IPS-NIHi11 (cell line): ENCODE data around the gene NEK7.
"Not testable (repeated sequence)": the region's sequence is repeated elsewhere in the genome, so short reads cannot be mapped to it uniquely, and the experiment has no call there.

ENCODE experiments used
- DNase-seq: peaks from one replicate; pipeline ENCODE4 v3.0.0; 2012; ENCODE audit warnings: mixed read lengths, low spot score

Gene NEK7

DNA sequence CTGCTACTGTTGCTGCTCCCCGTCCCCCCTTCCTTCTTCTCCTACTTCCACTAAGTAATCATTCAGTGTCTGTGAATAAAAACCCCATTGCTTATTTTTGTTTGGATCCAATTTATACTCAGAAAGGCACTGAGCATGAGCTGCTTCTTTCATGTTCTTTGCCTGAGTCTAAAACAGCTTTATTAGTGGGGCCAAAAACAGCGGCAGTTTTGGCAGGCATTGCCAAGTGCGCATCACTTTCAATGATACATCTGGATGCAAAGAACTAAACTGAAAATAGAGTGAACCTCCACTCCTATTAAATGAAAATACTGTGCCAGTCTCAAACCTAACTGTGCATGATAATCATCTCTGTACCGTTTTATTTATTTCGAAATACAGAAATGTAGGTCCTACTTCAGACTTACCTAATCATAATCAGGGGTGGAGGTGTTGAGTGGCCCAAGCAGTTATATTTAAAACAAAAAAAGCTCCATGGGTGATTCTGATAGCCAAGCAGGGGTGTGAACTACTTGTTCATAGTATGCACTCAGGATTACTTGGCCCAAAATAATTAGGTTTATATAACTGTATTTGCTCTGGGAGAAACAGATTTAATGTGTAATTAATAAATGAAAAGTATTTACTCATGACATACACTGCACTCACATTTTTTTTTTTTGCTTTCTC lies 48.4 kb downstream of the NEK7 start:
- no peak for DNase-seq

DNA sequence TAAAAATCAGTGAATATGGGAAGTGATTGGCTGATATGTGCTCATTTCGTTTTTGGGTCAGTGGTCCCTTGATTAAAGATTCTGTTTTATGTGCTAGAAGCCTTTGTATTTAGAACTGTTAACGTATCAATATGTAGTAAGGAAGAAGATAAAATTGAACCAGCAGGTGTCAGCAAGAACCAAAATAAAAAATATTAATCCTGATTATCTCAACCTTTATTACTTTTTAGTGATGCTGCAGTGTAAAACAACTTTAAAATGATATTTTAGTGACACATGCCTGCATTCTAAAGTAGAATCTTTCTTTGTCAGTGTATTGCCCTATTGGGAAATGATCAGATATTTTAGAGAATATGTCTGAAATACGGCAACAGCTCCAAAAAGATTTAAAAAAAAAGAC lies 49.5 kb downstream of the NEK7 start:
- no peak for DNase-seq

DNA sequence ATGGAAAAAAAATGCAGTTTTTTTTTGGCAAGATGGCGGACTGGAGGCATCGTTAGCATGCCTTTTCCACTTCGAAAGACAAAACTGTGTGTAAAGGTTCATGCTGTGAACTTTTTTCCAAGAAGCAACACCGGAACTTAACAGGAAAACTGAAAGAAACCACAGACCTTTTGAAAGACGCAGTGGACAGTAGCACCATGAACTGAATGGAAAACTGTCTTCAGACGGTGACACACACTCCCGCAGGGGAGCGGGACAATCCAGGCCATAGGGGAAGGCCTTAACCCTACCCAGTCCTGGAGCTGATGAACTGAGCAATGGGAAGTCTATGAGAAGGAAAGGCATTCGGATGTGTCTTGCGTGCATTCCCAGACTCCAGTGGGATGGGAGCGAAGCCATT lies 54.9 kb downstream of the NEK7 start:
- DNase-seq = no peak

DNA sequence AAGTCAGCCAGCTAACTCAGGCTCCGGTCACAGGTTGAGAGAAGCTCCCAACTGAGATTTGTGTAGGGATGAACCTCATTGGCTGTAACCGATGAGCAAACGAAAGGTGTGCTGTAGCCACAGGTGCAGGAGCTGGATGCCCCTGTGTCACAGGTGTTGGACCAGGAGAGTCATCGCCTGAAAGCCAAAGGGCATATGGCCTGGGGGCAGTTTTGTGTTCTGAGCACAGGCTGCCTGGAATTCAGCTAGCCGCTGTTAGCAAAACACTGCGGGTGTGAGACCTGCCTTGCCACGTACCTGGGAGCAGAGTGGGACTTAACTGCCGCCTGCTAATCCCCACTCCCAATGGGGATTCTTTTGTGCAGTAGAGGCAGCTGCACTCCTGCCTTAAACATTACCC lies 55.3 kb downstream of the NEK7 start:
- DNase-seq = no peak

DNA sequence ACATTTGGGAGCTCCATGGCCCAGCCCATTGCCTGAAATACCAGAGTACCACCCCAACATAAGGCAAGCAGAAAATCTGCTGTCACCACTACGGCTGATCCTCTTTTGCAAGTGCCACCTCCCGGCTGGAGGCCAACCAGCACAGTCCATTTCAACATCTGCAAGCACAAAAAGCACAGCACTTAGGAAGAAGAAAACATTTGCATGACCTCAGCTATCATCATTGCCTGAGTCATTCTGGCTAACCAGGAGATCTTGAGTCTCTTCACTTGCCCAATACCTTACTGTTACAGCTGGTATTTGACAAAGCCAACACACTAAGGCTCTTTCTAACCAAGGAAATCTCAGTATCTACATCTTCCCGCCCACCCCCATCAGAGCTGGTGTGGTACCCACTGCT lies 55.9 kb downstream of the NEK7 start:
- DNase-seq = no peak

DNA sequence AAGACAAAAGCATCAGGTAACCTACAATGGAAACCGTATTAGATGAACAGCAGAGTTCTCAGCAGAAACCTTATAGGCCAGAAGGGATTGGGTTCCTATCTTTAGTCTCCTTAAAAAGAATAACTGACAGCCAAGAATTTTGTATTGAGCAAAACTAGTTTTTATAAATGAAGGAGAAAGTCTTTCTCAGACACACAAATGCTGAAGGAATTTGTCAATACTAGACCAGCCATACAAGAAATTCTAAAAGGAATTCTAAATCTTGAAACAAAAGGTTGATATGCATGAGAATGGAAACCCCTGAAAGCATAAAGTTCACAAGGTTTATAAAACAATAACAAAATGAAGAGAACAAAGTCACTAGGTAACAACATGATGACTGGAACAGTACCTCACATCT lies 58.1 kb downstream of the NEK7 start:
- DNase-seq = no peak

DNA sequence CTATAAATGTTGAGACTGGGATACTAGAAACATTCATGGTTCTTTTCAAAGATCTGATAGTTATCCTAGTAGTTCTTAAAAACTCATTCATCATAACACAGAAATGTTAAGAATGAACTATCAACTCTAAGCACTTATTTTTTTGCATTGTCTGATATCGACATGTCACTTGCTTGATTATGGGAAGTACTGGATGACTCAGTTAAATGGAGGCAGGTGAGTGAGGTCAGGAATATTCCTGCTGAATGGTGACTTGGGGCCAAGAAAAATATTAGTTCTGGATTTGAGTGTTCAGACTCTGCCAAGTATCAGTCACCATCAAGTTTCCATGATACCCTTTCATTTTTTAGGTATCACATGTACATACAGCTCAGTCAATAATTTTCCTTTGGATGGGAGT lies 63.6 kb downstream of the NEK7 start:
- no peak for DNase-seq

DNA sequence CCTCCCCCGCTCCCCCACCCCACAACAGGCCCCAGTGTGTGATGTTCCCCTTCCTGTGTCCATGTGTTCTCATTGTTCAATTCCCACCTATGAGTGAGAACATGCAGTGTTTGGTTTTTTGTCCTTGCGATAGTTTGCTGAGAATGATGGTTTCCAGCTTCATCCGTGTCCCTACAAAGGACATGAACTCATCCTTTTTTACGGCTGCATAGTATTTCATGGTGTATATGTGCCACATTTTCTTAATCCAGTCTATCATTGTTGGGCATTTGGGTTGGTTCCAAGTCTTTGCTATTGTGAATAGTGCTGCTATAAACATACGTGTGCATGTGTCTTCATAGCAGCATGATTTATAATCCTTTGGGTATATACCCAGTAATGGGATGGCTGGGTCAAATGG lies 70.2 kb downstream of the NEK7 start:
- not testable (repeated sequence) for DNase-seq

DNA sequence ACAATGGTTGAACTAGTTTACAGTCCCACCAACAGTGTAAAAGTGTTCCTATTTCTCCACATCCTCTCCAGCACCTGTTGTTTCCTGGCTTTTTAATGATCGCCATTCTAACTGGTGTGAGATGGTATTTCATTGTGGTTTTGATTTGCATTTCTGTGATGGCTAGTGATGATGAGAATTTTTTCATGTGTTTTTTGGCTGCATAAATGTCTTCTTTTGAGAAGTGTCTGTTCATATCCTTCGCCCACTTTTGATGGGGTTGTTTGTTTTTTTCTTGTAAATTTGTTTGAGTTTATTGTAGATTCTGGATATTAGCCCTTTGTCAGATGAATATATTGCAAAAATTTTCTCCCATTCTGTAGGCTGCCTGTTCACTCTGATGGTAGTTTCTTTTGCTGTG lies 70.7 kb downstream of the NEK7 start:
- not testable (repeated sequence) for DNase-seq

DNA sequence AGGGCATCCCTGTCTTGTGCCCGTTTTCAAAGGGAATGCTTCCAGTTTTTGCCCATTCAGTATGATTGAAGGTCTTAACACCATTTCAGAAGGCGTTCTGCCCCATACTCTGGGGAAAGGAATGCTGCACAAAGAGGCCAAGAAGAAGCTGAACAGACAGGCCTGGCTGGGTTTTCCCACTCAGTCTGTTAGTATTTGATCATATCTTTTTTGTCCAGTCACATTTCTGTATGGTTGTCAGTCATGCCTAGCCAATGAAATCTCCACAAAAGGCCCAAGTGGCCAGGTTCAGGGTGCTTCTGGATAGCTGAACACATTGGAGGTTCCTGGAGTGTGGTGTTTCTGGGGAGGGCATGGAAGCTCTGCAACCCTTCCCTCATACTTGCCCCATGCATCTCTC lies 72.1 kb downstream of the NEK7 start:
- no peak for DNase-seq

DNA sequence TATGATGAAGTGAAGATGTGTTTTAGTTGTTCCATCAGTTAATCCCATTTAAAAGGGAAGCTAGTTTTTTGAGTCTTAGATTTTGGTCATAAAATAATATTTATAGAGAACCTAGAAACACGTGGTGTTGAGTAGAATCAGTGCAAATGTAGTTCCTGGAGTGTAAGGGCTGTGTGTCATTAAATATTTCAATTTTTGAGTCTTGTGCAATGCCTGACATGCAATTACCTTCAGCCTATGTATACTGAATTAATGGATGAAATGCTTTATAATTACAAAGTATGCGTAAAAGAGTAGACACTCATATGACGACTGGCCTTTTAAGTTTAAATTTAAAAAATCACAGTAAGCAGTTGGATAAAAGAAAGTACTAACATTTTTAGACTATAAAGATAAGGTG lies 75.0 kb downstream of the NEK7 start:
- no peak for DNase-seq

DNA sequence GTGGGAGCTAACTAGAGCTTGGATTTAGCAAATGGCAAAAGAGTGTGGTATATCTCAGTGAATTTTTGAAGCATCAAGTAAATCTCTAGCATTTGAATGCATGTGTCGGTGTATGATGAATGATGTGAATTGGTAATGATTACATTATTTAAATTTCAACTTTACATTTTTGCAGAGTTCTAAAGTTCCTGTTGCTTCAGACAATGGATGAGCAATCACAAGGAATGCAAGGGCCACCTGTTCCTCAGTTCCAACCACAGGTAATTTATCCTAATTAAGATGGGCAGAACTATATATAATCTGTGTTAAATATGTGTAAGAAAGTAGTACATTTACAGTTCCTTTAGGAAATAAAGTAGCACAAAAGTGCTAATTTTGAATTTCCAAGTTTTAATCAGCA lies 75.6 kb downstream of the NEK7 start:
- no peak for DNase-seq

DNA sequence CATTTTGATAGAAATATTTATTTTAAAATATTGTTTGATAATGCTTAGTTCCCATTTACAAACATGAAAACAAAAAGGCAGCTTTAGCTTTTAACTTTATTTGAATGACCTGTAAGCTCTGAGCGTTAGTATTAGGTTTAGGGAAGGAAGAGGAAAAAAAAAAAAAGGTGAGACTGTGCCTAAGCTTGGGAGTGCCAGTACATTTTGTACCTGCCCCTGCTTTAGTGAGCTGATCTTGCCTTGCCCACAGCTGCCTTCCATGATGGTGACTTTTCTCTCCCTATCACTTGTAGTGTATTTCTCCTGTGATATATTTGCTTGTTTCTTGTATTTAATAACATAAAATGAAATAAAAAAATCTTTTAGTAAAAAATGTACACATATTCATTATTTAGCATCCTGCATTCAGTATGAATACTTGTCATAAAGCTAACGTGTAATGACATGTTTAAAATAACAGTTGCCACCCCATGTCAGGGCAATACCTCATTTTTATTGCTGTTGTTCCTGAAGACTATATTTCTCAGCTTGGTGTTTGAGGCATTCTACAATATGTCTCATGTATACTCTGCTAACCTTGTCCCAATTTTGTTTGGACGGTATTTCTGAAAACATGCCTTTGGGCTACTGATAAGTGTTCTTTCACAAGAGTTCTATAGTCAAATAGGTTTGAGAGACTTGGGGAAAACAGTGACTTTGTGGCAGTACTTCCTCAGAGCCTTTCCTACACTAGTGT lies 76.3 kb downstream of the NEK7 start:
- DNase-seq = no peak

DNA sequence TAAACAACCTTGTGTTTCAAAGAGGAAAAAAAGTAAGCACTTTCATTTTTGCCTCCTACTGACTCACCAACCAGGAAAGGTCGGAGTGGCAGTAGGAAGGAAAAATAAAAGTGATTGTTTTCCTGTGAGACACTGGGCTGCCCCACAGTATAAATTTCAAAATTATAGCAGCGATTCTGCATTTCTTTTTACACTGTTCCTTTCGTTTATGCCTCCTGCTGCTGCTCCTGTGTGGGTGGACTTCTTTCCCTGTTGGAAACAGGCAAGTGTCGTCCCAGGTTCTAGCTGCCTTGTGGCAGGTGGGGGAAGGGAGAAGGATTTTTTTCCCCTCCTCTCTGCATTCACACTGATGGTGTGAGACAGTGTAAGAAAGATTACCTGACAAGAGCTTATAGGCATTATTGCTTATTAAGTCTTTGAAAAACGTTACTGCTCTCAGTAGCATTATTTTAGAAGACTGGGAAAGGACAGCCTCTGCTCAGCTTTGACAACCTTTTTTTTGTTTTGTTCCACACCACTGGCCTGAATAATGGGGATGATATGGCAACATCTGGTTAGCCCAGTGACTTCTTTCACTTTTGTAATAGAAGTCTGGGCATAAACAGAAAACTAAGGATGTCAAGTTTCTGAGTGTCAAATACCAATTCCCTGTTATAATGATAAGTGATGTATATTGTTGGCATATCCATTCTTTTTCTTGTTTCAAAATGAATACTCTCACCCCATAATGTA lies 77.9 kb downstream of the NEK7 start:
- no peak for DNase-seq

DNA sequence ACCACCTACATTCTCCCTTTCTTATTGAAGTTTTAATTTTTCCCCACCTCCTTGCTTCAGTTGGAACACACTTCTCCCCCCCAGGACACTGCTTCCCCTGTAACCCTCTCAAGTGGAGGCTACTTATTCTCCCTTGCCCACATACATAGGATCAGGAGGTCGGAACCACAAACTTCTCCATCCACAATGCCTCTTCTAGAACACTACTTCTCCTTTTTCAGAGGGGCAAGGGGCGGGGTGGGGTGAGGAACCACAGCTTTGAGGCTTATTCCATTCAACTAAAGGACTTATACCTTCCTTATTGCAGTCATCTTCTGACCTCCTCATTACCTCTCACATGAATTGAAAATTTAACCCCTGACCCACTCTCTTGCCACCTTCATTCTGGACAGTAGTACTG lies 81.3 kb downstream of the NEK7 start:
- no peak for DNase-seq

DNA sequence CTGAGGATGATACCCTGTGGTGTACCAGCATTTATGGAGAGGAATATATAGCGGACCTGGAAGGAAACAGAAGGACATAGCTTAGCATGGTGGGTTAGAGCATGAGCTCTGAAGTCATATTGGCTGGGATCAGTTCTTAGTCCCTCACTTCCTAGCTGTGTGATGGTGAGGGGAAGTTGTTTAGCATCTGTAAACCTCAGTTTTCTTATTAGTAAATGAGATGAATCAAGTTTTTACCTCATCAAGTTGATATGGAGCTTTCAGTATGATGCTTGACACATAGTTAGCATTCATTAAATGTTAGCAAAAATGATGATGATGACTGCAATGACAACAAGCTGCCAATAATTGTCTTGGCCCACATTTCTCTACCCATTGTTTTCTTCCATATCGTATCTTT lies 84.8 kb downstream of the NEK7 start:
- DNase-seq = no peak

DNA sequence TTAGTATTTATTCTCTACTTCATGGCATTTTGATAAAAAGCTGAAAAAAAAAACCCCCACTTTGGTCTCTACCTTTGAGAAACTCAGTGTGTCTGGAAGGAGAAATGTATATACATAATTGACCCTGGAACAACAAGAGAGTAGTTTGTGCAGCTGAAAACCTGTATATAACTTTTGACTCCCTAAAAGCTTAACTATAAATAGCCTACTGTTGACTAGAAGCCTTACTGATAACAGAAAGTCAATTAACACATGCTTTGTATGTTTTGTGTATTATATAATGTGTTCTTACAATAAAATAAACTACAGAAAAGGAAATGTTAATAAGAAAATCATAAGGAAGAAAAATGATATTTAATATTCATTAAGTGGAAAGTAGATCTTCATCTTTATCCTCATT lies 88.0 kb downstream of the NEK7 start:
- DNase-seq = no peak

DNA sequence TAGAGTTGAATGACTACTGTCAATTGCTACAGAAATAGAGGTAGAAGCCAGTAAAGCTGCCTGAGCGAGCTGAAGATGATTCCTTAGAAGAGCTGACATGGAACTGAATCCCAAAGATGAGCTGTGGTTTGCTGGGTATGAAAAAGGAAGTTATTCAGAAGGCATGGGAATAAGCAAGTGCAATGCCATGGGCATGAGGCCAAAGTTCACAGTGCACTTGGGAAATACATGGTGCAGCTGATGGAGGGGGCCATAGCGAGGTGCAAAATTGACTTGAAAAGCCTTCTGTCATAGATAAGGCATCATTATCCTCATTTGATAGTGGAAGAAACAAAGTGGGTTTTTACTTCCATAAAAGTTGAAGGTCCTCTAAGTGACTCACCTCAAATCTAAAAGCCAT lies 88.6 kb downstream of the NEK7 start:
- no peak for DNase-seq

DNA sequence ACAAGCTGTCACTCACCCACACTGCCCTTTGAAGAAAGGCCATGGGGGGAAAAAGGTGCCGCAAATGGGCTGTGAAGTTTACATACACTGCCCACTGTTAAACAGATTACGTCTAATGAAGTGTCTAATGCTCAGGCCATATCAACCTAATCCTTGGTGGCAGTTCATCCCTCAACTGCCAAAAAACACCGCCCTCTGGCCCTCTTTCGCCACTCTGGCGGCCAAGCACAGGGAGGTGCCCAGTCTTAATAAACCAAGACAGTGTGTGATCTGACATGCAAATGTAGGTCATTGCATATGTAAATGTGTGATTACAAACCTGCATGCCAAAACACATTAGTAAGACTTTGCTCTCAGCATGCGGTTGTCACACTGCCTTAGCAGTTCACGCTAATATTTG lies 89.5 kb downstream of the NEK7 start:
- no peak for DNase-seq

DNA sequence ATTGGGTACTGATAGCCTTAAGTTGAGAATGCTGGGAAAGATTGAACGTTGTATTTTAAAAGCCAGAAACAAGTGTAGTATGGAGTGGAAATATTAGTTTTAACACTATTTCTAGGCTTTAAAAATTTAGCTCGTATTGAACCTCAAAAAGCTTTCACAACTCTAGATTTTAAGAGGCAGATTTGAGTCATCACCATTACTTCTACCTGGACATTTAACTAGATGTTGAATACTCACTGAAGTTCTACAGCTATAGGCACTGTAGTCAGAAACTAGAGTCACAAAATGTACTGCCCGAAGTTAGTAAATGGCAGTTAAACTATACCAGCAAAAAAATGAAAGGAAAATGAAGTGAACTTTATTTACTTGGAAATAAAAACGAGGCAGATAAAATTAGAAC lies 96.5 kb downstream of the NEK7 start:
- no peak for DNase-seq

DNA sequence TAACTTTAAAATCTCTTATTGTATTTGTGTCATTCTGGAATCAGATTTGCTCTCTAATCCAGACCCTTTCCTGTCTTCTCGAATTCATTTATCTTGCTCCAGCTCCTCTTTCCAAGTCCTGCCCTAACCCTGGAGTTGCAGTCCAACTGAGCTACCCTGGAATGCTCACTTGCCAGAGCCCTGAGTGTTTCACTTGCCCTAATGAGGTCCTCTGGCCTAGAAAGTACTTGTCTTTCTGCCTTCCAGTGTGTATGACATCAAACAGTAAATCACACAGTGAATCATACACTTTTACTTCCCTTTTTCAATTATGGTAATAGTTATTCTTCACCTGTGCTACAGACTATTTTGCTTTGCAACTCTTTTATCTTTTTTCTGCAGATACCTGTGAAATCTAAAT lies 96.9 kb downstream of the NEK7 start:
- DNase-seq = no peak

DNA sequence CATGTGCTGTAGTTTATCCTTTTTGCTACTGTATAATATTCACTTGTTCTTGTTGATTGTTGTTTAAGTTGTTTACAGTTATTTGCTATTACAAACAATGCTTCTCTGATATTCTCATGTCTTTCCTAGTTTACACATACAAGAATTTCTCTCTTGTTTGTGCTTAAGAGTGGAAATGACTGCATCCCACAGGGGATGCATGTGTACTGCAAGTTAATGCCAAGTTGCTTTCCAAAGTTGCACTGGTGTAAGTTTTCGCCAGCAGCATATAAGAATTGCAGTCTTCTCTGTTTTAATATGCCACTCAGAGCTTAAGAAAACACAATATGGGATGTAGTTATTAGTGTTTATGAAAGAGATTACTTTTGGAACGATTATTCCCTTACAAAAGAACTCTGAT lies 97.7 kb downstream of the NEK7 start:
- DNase-seq = no peak

DNA sequence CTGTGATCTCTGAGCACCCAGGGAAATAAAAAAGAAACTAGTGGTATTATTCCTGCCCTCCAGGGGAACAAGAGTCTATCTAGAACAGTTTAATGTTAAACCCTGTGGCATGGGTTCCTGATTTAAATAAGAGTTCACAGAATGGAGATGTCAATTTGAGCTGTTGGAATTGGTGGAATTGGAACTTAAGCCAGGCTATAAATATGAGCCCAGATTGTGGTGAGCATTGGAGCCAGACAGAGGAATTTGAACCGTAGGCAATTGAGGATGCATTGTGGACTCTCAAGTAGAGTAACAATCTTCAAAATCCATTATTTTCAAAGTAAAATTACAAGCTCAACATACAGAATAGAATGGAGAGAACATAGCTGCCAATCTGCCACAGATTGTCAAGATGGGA lies 98.2 kb downstream of the NEK7 start:
- no peak for DNase-seq

DNA sequence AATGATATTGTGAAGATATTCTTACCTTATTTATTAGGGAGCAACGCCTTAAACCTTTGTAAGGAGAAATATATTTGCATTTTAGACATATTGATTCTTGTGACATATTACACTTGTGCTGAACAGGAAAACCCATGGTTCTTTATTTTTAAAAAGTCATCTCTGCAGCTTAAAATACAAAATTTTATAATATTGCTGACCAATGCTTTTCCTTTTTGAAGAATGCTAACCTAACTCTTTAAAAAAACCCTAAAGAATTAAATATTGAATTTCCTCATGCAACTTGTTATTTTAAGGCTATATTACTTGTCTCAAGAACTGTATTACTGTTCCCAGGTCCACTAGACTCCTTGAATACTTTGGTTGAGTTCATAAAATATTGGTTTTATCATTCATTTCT lies 99.0 kb downstream of the NEK7 start:
- DNase-seq = no peak
